Measurements from ENCODE around the gene DLEC1.
A peak's percentile ranks its signal among the peaks of the same experiment; 100 is the strongest.
"Not testable (repeated sequence)": the region's sequence is repeated elsewhere in the genome, so short reads cannot be mapped to it uniquely, and the experiment has no call there.

Gene DLEC1

GRCh38 chr3:38131621-38132369 is 92.8 kb downstream of the DLEC1 start:
- TF ChIP-seq CTCF (conservative IDR thresholded peaks at IDR 0.05; ENCODE audit: low read depth), result no peak
- ChIA-PET POLR2A (ENCODE audit: low non-redundant PET) (no interaction called here), CTCF (interaction anchor here (0.6 kb wide), 1 partner anchor 88 kb away, joined by 7 read pairs; no protein-coding TSS in a partner anchor)
- no peak for DNase-seq (ENCODE audit: low spot score)
- H3K27ac ChIP-seq, result no peak overlapping the region

- no peak overlapping the region for H3K27ac ChIP-seq
- CTCF ChIA-PET, result no interaction called here
- POLR2A ChIA-PET (ENCODE audit: low non-redundant PET), result no interaction called here
- no peak for DNase-seq (ENCODE audit: low spot score)
- TF ChIP-seq CTCF (conservative IDR thresholded peaks at IDR 0.05; ENCODE audit: low read depth), result no peak
Observed at GRCh38 chr3:38133209-38133556, 94.2 kb downstream of the DLEC1 start.

- ChIA-PET CTCF (no interaction called here), POLR2A (ENCODE audit: low non-redundant PET) (no interaction called here)
- DNase-seq (ENCODE audit: low spot score), result no peak
- no peak for TF ChIP-seq CTCF (conservative IDR thresholded peaks at IDR 0.05; ENCODE audit: low read depth)
- H3K27ac ChIP-seq, result peak overlapping the region; percentile 35
Observed at GRCh38 chr3:38133557-38134405, 94.8 kb downstream of the DLEC1 start.

GRCh38 chr3:38134517-38135143 is 95.6 kb downstream of the DLEC1 start:
- H3K27ac ChIP-seq; POLR2A ChIA-PET (ENCODE audit: low non-redundant PET); CTCF ChIA-PET; DNase-seq (ENCODE audit: low spot score): not testable (repeated sequence)

GRCh38 chr3:38135621-38136277 is 96.7 kb downstream of the DLEC1 start:
- DNase-seq (ENCODE audit: low spot score); CTCF ChIA-PET; H3K27ac ChIP-seq: not testable (repeated sequence)
- POLR2A ChIA-PET (ENCODE audit: low non-redundant PET), result interaction anchor here (0.5 kb wide), 1 partner anchor 22 kb away, joined by 3 read pairs; no protein-coding TSS in a partner anchor

GRCh38 chr3:38136393-38136776 is 97.4 kb downstream of the DLEC1 start:
- POLR2A ChIA-PET (ENCODE audit: low non-redundant PET), result interaction anchor here (0.5 kb wide), 1 partner anchor 22 kb away, joined by 3 read pairs; no protein-coding TSS in a partner anchor
- TF ChIP-seq CTCF (conservative IDR thresholded peaks at IDR 0.05; ENCODE audit: low read depth), result no peak
- CTCF ChIA-PET, result interaction anchor here (0.6 kb wide), 1 partner anchor 210 kb away, joined by 4 read pairs; no protein-coding TSS in a partner anchor
- no peak for DNase-seq (ENCODE audit: low spot score)
- H3K27ac ChIP-seq, result peak overlapping the region; percentile 90

Measured in RWPE1 (cell line).